ENCODE measurements around the gene LGALS12.

GRCh38 chr11:63508745-63509144 is 2.9 kb downstream of the LGALS12 start:
- no peak for TF ChIP-seq CTCF (conservative IDR thresholded peaks at IDR 0.05; ENCODE audit: low read length)
- TF ChIP-seq EZH2phosphoT487 (IDR thresholded peaks at IDR 0.05; ENCODE audit: borderline replicate concordance), result no peak

Measured in Loucy (cell line).